Measurements from ENCODE around the gene WASF3.
"Not testable (repeated sequence)": the region's sequence is repeated elsewhere in the genome, so short reads cannot be mapped to it uniquely, and the experiment has no call there.

Gene WASF3

DNA sequence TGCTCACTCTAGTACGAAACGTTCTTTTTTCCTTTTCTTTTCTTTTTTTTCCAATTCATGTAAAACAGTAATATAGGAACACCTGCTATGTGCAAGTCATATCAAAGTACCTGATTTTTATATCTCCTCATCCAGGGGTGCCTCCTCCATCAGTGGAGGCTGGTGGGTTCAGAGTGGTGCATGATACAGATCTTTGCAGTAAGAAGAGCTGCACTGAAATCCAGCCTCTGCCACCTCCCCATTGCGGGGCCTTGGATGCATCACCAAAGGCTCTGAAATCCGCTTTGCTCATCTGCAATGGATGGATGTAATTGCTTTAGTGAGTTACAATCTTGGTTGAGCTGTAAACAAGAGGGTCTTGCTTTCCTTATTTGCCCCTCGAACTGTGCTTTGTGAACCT is 164.8 kb downstream of the WASF3 start:
- no peak for DNase-seq

DNA sequence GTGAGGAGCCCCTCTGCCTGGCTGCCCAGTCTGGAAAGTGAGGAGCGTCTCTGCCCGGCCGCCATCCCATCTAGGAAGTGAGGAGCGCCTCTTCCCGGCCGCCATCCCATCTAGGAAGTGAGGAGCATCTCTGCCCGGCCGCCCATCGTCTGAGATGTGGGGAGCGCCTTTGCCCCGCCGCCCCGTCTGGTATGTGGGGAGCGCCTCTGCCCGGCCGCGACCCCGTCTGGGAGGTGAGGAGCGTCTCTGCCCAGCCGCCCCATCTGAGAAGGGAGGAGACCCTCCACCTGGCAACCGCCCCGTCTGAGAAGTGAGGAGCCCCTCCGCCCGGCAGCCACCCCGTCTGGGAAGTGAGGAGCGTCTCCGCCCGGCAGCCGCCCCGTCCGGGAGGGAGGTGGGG is 166.1 kb downstream of the WASF3 start:
- DNase-seq = not testable (repeated sequence)

DNA sequence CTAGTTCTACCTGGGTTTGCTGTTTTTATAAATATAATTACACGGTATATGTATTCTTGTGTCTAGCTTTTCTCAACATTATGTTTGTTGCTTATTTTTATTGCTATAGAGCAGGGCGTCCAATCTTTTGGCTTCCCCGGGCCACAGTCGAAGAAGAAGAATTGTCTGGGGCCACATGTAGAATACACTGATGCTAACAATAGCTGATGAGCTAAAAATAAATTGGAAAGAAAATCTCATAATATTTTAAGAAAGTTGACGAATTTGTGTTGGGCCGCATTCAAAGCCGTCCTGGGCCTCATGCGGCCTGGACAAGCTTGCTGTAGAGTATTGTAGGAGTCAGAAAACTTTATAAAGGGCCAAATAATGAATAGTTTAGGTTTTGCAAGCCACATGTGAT is 169.2 kb downstream of the WASF3 start:
- DNase-seq = no peak

DNA sequence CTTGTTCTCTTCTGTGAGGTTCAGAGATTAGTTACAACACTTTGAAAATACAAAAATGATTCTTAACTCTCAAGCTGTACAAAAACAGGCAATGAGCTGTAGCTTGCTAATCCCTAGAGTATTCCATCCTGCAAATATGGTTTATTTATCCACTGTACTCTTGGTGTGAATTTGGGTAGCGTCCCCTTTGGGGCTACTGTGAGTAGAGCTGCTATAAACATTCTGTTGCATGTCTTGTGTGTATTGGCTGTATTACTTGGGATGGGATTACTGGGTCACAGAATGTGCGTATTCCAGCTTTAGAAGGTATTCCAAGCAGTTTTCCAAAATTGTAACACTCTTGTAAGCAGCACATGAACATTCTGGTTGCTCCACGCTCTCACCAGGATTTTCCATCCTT is 169.6 kb downstream of the WASF3 start:
- no peak for DNase-seq

DNA sequence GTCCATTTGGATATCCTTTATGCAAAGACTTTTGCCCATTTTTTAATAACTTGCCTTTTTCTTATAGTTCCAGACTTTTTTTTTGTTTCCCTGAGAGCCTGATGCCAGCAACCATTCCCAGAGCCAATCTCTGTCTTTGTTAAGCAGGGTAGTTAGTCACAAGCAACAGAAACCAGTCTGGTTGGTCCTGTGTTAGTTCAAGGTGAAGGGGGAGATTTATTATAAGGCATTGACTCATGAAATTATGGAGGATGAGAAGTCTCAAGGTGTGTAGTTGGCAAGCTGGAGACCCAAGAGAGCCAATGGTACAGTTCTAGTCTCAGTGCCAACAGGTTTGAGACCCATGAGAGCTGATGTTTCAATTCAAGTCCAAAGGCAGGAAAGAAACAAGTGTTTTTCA is 170.2 kb downstream of the WASF3 start:
- DNase-seq = no peak

DNA sequence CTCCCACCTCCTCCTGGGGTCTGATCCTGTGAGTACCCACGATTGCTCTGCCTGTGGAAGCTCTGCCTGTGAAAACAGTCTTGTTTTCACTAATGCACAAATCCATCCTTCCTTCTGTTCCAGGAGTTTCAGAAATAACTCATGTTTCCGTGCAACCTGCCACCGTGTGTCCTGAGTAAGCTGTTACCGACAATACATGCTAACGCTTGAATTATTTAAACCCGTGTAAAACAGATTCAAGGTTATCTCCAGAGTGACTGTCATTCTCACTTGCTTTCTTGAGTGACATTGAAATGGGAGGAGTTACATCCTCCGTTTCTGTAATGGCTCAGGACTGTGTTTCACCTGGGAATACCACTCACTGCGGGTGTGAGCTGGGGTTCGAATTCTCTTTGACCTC is 178.2 kb downstream of the WASF3 start:
- DNase-seq = no peak

Measured in NCI-H1930 (cell line).